Stimulated activated CD4-positive, alpha-beta T cell treated with anti-CD3 and anti-CD28 coated beads, Interleukin-2, amount 100 ng/mL, for 24 hours (primary cell): ENCODE results near the gene ABCA1.
A peak's percentile ranks its signal among the peaks of the same experiment; 100 is the strongest.
"Not testable (repeated sequence)": the region's sequence is repeated elsewhere in the genome, so short reads cannot be mapped to it uniquely, and the experiment has no call there.

Source experiments
- DNase-seq, 2 donors: peaks; one replicate each; pipeline ENCODE4 v3.0.0-alpha.2; 2020

Gene ABCA1

GRCh38 chr9:104944356-104944755 lies 16.4 kb upstream of the ABCA1 start:
- no peak for DNase-seq

GRCh38 chr9:104941597-104941996 lies 13.6 kb upstream of the ABCA1 start:
- no peak for DNase-seq

GRCh38 chr9:104936291-104936690 lies 8.3 kb upstream of the ABCA1 start:
- no peak for DNase-seq

- not testable (repeated sequence) for DNase-seq
Observed at GRCh38 chr9:104935501-104935810, 7.5 kb upstream of the ABCA1 start.

GRCh38 chr9:104934691-104935500 lies 6.9 kb upstream of the ABCA1 start:
- no peak for DNase-seq

- DNase-seq, result not testable (repeated sequence)
Observed at GRCh38 chr9:104933091-104933490, 5.1 kb upstream of the ABCA1 start.

- DNase-seq, result no peak
Observed at GRCh38 chr9:104931256-104931655, 3.3 kb upstream of the ABCA1 start.

GRCh38 chr9:104927216-104927911 lies 591 bp downstream of the ABCA1 start:
- peak; percentile 27 to 35 for DNase-seq

- DNase-seq, result no peak
Observed at GRCh38 chr9:104923740-104924139, 4.2 kb downstream of the ABCA1 start.

GRCh38 chr9:104923289-104923688 lies 4.7 kb downstream of the ABCA1 start:
- no peak for DNase-seq

- DNase-seq, result not testable (repeated sequence)
Observed at GRCh38 chr9:104922748-104923147, 5.2 kb downstream of the ABCA1 start.

GRCh38 chr9:104921067-104921741 lies 6.8 kb downstream of the ABCA1 start:
- DNase-seq, result no peak

GRCh38 chr9:104915753-104916152 lies 12.2 kb downstream of the ABCA1 start:
- no peak for DNase-seq

GRCh38 chr9:104915049-104915448 lies 12.9 kb downstream of the ABCA1 start:
- no peak for DNase-seq

GRCh38 chr9:104914466-104914865 lies 13.5 kb downstream of the ABCA1 start:
- DNase-seq, result peak in 1 of 2 donors; percentile 8

GRCh38 chr9:104912606-104913005 lies 15.3 kb downstream of the ABCA1 start:
- no peak for DNase-seq

- DNase-seq, result no peak
Observed at GRCh38 chr9:104911032-104911607, 16.8 kb downstream of the ABCA1 start.

GRCh38 chr9:104907278-104907951 lies 20.5 kb downstream of the ABCA1 start:
- DNase-seq, result no peak

- no peak for DNase-seq
Observed at GRCh38 chr9:104906441-104907277, 21.3 kb downstream of the ABCA1 start.

GRCh38 chr9:104905931-104906330 lies 22.0 kb downstream of the ABCA1 start:
- DNase-seq, result no peak

GRCh38 chr9:104905153-104905901 lies 22.6 kb downstream of the ABCA1 start:
- no peak for DNase-seq
